T-helper 1 cell treated with Interleukin-12 subunit alpha and Interleukin-12 subunit beta and Interleukin-4 antibody, amounts not matched to agents 30 ng/mL and 1 ng/mL, for 36 hours (primary cell): ENCODE measurements around the gene FCHSD2. TPM values are rescaled to one million over a fixed set of nuclear protein-coding genes. Genes with fewer than 3 reads are reported as not detected.

Source experiments
- intact Hi-C: fragments of 100-400 bp; cut with micrococcal nuclease; formaldehyde crosslinking; loops from one replicate; pipeline ENCODE4 v1.15.1; 2024
- total RNA-seq: library from RNA; stranded (reverse); gene quantifications from 2 replicates; pipeline ENCODE4 v1.2.3, GENCODE V29; 2022

Gene FCHSD2
- total RNA-seq, 1 donor from 2014 or later: 62.6 TPM

GRCh38 chr11:73018856-73019255, 123.3 kb downstream of the FCHSD2 start:
- intact Hi-C loops: no loop called here

- intact Hi-C loops: no loop called here
These were observed 124.9 kb downstream of the FCHSD2 start for GRCh38 chr11:73017024-73017751.

- intact Hi-C loops: no loop called here
These were observed 129.1 kb downstream of the FCHSD2 start for GRCh38 chr11:73013021-73013420.

GRCh38 chr11:73012121-73012863, 129.8 kb downstream of the FCHSD2 start:
- intact Hi-C loops: no loop called here

GRCh38 chr11:73011126-73011817, 130.8 kb downstream of the FCHSD2 start:
- intact Hi-C loops: no loop called here

- intact Hi-C loops: no loop called here
These were observed 132.1 kb downstream of the FCHSD2 start for GRCh38 chr11:73009972-73010371.

- intact Hi-C loops: no loop called here
These were observed 138.0 kb downstream of the FCHSD2 start for GRCh38 chr11:73004088-73004487.

- intact Hi-C loops: no loop called here
These were observed 139.0 kb downstream of the FCHSD2 start for GRCh38 chr11:73003088-73003487.

GRCh38 chr11:73002214-73002613, 139.9 kb downstream of the FCHSD2 start:
- intact Hi-C loops: no loop called here

- intact Hi-C loops: no loop called here
These were observed 140.5 kb downstream of the FCHSD2 start for GRCh38 chr11:73001615-73002014.

GRCh38 chr11:72998676-72999075, 143.4 kb downstream of the FCHSD2 start:
- intact Hi-C loops: no loop called here

- intact Hi-C loops: no loop called here
These were observed 145.2 kb downstream of the FCHSD2 start for GRCh38 chr11:72996959-72997358.

- intact Hi-C loops: no loop called here
These were observed 152.4 kb downstream of the FCHSD2 start for GRCh38 chr11:72989727-72990126.

GRCh38 chr11:72988821-72989220, 153.3 kb downstream of the FCHSD2 start:
- intact Hi-C loops: no loop called here

GRCh38 chr11:72985645-72986044, 156.5 kb downstream of the FCHSD2 start:
- intact Hi-C loops: no loop called here

GRCh38 chr11:72984453-72985077, 157.6 kb downstream of the FCHSD2 start:
- intact Hi-C loops: no loop called here

GRCh38 chr11:72983560-72983959, 158.6 kb downstream of the FCHSD2 start:
- intact Hi-C loops: no loop called here

- intact Hi-C loops: no loop called here
These were observed 160.0 kb downstream of the FCHSD2 start for GRCh38 chr11:72981971-72982685.

- intact Hi-C loops: no loop called here
These were observed 161.0 kb downstream of the FCHSD2 start for GRCh38 chr11:72981080-72981479.

- intact Hi-C loops: loop anchor here (10.0 kb wide), 1 partner anchor 267 kb away; no protein-coding TSS in a partner anchor
These were observed 164.3 kb downstream of the FCHSD2 start for GRCh38 chr11:72977782-72978181.

GRCh38 chr11:72976522-72976892, 165.6 kb downstream of the FCHSD2 start:
- intact Hi-C loops: loop anchor here (10.0 kb wide), 1 partner anchor 268 kb away; no protein-coding TSS in a partner anchor
